H9 (cell line): ENCODE results near the gene IMMP2L. TPM values are rescaled to one million over a fixed set of nuclear protein-coding genes. Genes with fewer than 3 reads are reported as not detected.

Experiments used
- DNase-seq: peaks from one replicate; pipeline ENCODE4 v3.0.0-alpha.2; 2017
- H2AFZ ChIP-seq: one replicate; pipeline ENCODE4 v1.6.1; 2013; ENCODE audit warnings: mild to moderate bottlenecking, low read length, control low read depth, moderate library complexity
- H2AK5ac ChIP-seq: 2 replicates; pipeline ENCODE4 v1.6.1; 2013; ENCODE audit warnings: low read length, control low read depth, mixed read lengths; ENCODE audit not compliant: insufficient read length
- H2BK120ac ChIP-seq: one replicate; pipeline ENCODE4 v1.6.1; 2013; ENCODE audit warnings: low read depth, mild to moderate bottlenecking, low read length, control low read depth, inconsistent platforms; ENCODE audit not compliant: poor library complexity, severe bottlenecking
- H2BK12ac ChIP-seq: 2 replicates; pipeline ENCODE4 v1.6.1; 2013; ENCODE audit warnings: low read length, control low read depth, mixed read lengths, low read depth; ENCODE audit not compliant: insufficient read length
- H2BK15ac ChIP-seq: 2 replicates; pipeline ENCODE4 v1.6.1; 2013; ENCODE audit warnings: low read depth, low read length, control low read depth
- H2BK20ac ChIP-seq: one replicate; pipeline ENCODE4 v1.6.1; 2013; ENCODE audit warnings: low read depth, mild to moderate bottlenecking, low read length, control low read depth, inconsistent platforms; ENCODE audit not compliant: poor library complexity, severe bottlenecking
- H2BK5ac ChIP-seq: 2 replicates; pipeline ENCODE4 v1.6.1; 2013; ENCODE audit warnings: low read length, control low read depth, mixed read lengths; ENCODE audit not compliant: insufficient read length
- H3K14ac ChIP-seq: 2 replicates; pipeline ENCODE4 v1.6.1; 2013; ENCODE audit warnings: low read length, control low read depth; ENCODE audit not compliant: insufficient read depth
- H3K18ac ChIP-seq: 2 replicates; pipeline ENCODE4 v1.6.1; 2013; ENCODE audit warnings: low read depth, mild to moderate bottlenecking, mixed read lengths, low read length, control low read depth; ENCODE audit not compliant: insufficient read length
- H3K23ac ChIP-seq: 2 replicates; pipeline ENCODE4 v1.6.1; 2013; ENCODE audit warnings: low read length, control low read depth, mixed read lengths, low read depth; ENCODE audit not compliant: insufficient read length
- H3K23me2 ChIP-seq: 2 replicates; pipeline ENCODE4 v1.6.1; 2013; ENCODE audit warnings: low read depth, mild to moderate bottlenecking, mixed read lengths, low read length, control low read depth; ENCODE audit not compliant: insufficient read length, poor library complexity, severe bottlenecking
- H3K27ac ChIP-seq: 2 replicates; pipeline ENCODE4 v1.5.1; 2013; ENCODE audit warnings: low read length, control low read depth, mixed read lengths, low read depth; ENCODE audit not compliant: insufficient read length
- H3K27me3 ChIP-seq: 2 replicates; pipeline ENCODE4 v1.6.1; 2013; ENCODE audit warnings: low read length, control low read depth, inconsistent platforms; ENCODE audit not compliant: insufficient read depth
- H3K4ac ChIP-seq: 2 replicates; pipeline ENCODE4 v1.6.1; 2013; ENCODE audit warnings: low read depth, mild to moderate bottlenecking, control low read depth, inconsistent platforms, low read length, moderate library complexity
- H3K4me1 ChIP-seq: 2 replicates; pipeline ENCODE4 v1.6.1; 2013; ENCODE audit warnings: low read length, control low read depth, inconsistent platforms; ENCODE audit not compliant: insufficient read depth
- H3K4me2 ChIP-seq: 2 replicates; pipeline ENCODE4 v1.6.1; 2013; ENCODE audit warnings: low read length, control low read depth, mixed read lengths; ENCODE audit not compliant: insufficient read length, insufficient read depth
- H3K56ac ChIP-seq: 2 replicates; pipeline ENCODE4 v1.6.1; 2013; ENCODE audit warnings: low read depth, mild to moderate bottlenecking, mixed read lengths, low read length, control low read depth; ENCODE audit not compliant: insufficient read length
- H3K79me1 ChIP-seq: 2 replicates; pipeline ENCODE4 v1.6.1; 2013; ENCODE audit warnings: low read depth, mild to moderate bottlenecking, moderate library complexity, low read length, control low read depth, inconsistent platforms; ENCODE audit not compliant: insufficient read depth, poor library complexity, severe bottlenecking
- H3K79me2 ChIP-seq: 2 replicates; pipeline ENCODE4 v1.6.1; 2013; ENCODE audit warnings: low read length, control low read depth, inconsistent platforms; ENCODE audit not compliant: insufficient read depth
- H3K9ac ChIP-seq: 2 replicates; pipeline ENCODE4 v1.6.1; 2013; ENCODE audit warnings: low read length, control low read depth, mixed read lengths; ENCODE audit not compliant: insufficient read length; ENCODE audit errors: extremely low read depth
- H3K9me3 ChIP-seq: one replicate; pipeline ENCODE4 v1.6.1; 2013; ENCODE audit warnings: low read depth, low read length, inconsistent platforms; ENCODE audit not compliant: control insufficient read depth
- H3T11ph ChIP-seq: one replicate; pipeline ENCODE4 v1.6.1; 2013; ENCODE audit warnings: mild to moderate bottlenecking, low read length, control low read depth, inconsistent platforms
- H4K20me1 ChIP-seq: one replicate; pipeline ENCODE4 v1.6.1; 2013; ENCODE audit not compliant: control insufficient read depth, insufficient read length, insufficient read depth
- H4K5ac ChIP-seq: 2 replicates; pipeline ENCODE4 v1.6.1; 2013; ENCODE audit warnings: low read depth, mild to moderate bottlenecking, mixed read lengths, low read length, control low read depth; ENCODE audit not compliant: insufficient read length
- H4K8ac ChIP-seq: replicated peaks from 2 replicates; pipeline ENCODE4 v1.6.1; 2013; ENCODE audit warnings: low read length, control low read depth, mixed read lengths, low read depth; ENCODE audit not compliant: insufficient read length
- H4K91ac ChIP-seq: 2 replicates; pipeline ENCODE4 v1.6.1; 2013; ENCODE audit warnings: low read depth, mild to moderate bottlenecking, moderate library complexity, mixed read lengths, low read length, control low read depth; ENCODE audit not compliant: insufficient read length
- H3K27ac Mint-ChIP-seq, 3 experiments: 2 replicates in 2 of 3; 3 replicates in 1 of 3; pipeline ENCODE4 v1.8.0; 2020 to 2021; ENCODE audit warnings: mixed read lengths in 3 of 3, mild to moderate bottlenecking in 1 of 3, moderate library complexity in 1 of 3
- H3K27me3 Mint-ChIP-seq: 2 replicates; pipeline ENCODE4 v1.8.0; 2021; ENCODE audit warnings: low read depth, mild to moderate bottlenecking, moderate library complexity, mixed read lengths
- H3K36me3 Mint-ChIP-seq, 3 experiments: 2 replicates in 2 of 3; 3 replicates in 1 of 3; pipeline ENCODE4 v1.8.0; 2020 to 2021; ENCODE audit warnings: low read depth in 3 of 3, mixed read lengths in 3 of 3; ENCODE audit not compliant: insufficient read depth in 1 of 3
- H3K4me1 Mint-ChIP-seq, 2 experiments: 2 replicates each; pipeline ENCODE4 v1.8.0; 2020; ENCODE audit warnings: mixed read lengths in 2 of 2
- H3K4me3 Mint-ChIP-seq, 2 experiments: 2 replicates in 1 of 2; 3 replicates in 1 of 2; pipeline ENCODE4 v1.8.0; 2020 to 2021; ENCODE audit warnings: mild to moderate bottlenecking in 2 of 2, mixed read lengths in 2 of 2, moderate library complexity in 1 of 2
- H3K9me3 Mint-ChIP-seq, 2 experiments: 2 replicates in 1 of 2; 3 replicates in 1 of 2; pipeline ENCODE4 v1.8.0; 2020; ENCODE audit warnings: mild to moderate bottlenecking in 2 of 2, mixed read lengths in 2 of 2, moderate library complexity in 1 of 2
- CTCF ChIP-seq: fragments of 200-600 bp; sonication (generic); conservative IDR thresholded peaks from 3 replicates; pipeline ENCODE4 v1.8.0; 2021; ENCODE audit warnings: antibody characterized with exemption, mild to moderate bottlenecking
- WGBS: extraction: QIAGEN DNeasy Blood & Tissue Kit; methylation state at CpG from one replicate; pipeline ENCODE4 v1.1.7; 2013; ENCODE audit warnings: missing lambda C conversion rate, low lambda C conversion rate, mixed read lengths; ENCODE audit not compliant: insufficient read length; ENCODE audit errors: extremely low coverage; 5-methylcytosine and 5-hydroxymethylcytosine counted together
- total RNA-seq: library from RNA; stranded (reverse); gene quantifications from 2 replicates; pipeline ENCODE4 v1.2.1, GENCODE V29; 2021

IMMP2L gene
- total RNA-seq, 1 experiment from 2014 or later: 14.7 TPM

- no peak overlapping the region for H3K27ac Mint-ChIP-seq
- Histone ChIP-seq H3K23me2 (no peaks in the 10 kb centered on the region), H4K8ac (no peak overlapping the region), H2BK120ac (no peak overlapping the region), H3K4ac (no peak overlapping the region), H3K79me2 (no peaks in the 10 kb centered on the region), H3K18ac (no peak overlapping the region), H2AK5ac (no peak overlapping the region), H3K9ac (no peak overlapping the region), H2BK12ac (no peak overlapping the region), H2BK5ac (no peak overlapping the region), H4K5ac (no peak overlapping the region), H3K27me3 (no peaks in the 10 kb centered on the region), H3K9me3 (no peaks in the 10 kb centered on the region), H4K20me1 (no peaks in the 10 kb centered on the region), H3T11ph (no peak overlapping the region), H3K27ac (no peak overlapping the region), H3K4me1 (no peaks in the 10 kb centered on the region), H3K23ac (no peak overlapping the region), H2AFZ (no peak overlapping the region), H3K56ac (no peak overlapping the region), H3K79me1 (no peaks in the 10 kb centered on the region), H2BK15ac (no peak overlapping the region), H2BK20ac (no peak overlapping the region), H4K91ac (no peak overlapping the region), H3K14ac (no peak overlapping the region), H3K4me2 (no peak overlapping the region)
- whole genome bisulfite sequencing: no CpG with 5 or more reads among the region's 2 CpGs
- no peaks in the 10 kb centered on the region for H3K27me3 Mint-ChIP-seq
- peaks cover 0 to 4% of the 10 kb centered on the region in 2 experiments; a peak in 1 of 4 replicates for H3K4me1 Mint-ChIP-seq
- no peak for TF ChIP-seq CTCF
- H3K9me3 Mint-ChIP-seq: no peaks in the 10 kb centered on the region
- DNase-seq: no peak
- no peaks in the 10 kb centered on the region for H3K36me3 Mint-ChIP-seq
- no peak overlapping the region for H3K4me3 Mint-ChIP-seq
These were observed 338.5 kb downstream of the IMMP2L start for GRCh38 chr7:111223802-111224253.
